Endothelial cell of umbilical vein (primary cell): ENCODE data around the gene TDP1. TPM values are rescaled to one million over a fixed set of nuclear protein-coding genes. Genes with fewer than 3 reads are reported as not detected.

Experiments used
- BruUV-seq: library from RNA; stranded (reverse); fragments of 400-500 nt; replicated peaks from 2 replicates; lab custom pipeline; 2021; lab: Mats Ljungman, UMichigan
- CTCF ChIA-PET: fragments of 300-600, 350-600 bp; sonication (Branson Sonifier 250); formaldehyde crosslinking; loops from one replicate; lab custom pipeline; 2021; ENCODE audit warnings: antibody characterized with exemption, inconsistent platforms; lab: Charles Lee
- POLR2A ChIA-PET: fragments of 300-600, 350-600 bp; sonication (Branson Sonifier 250); formaldehyde crosslinking; loops from one replicate; lab custom pipeline; 2021; ENCODE audit warnings: antibody characterized with exemption, inconsistent platforms; lab: Charles Lee
- DNase-seq: peaks from one replicate; pipeline ENCODE4 v3.0.0-alpha.2; 2011; ENCODE audit warnings: low read depth, low spot score
- FAIRE-seq: peaks from 2 replicates; lab custom pipeline; 2011; peaks lifted over from hg19 to GRCh38; lab: Jason Lieb, UNC
- H2AFZ ChIP-seq: 2 replicates; pipeline ENCODE4 v1.6.0; 2012; ENCODE audit warnings: low read depth, low read length, control low read depth, inconsistent platforms
- H3K27ac ChIP-seq: 2 replicates; pipeline ENCODE4 v1.5.1; 2011; ENCODE audit warnings: low read depth, mild to moderate bottlenecking, control low read depth, low read length, moderate library complexity; ENCODE audit not compliant: insufficient read depth
- H3K27me3 ChIP-seq, 2 experiments: 2 replicates each; pipeline versions ENCODE4 v1.6.0 to v1.6.1; 2011; ENCODE audit warnings: low read length in 2 of 2, mixed read lengths in 1 of 2; ENCODE audit not compliant: control insufficient read depth in 2 of 2, insufficient read depth in 2 of 2
- H3K36me3 ChIP-seq, 2 experiments: 2 replicates in 1 of 2; 3 replicates in 1 of 2; pipeline ENCODE4 v1.5.1; 2011; ENCODE audit warnings: low read length in 2 of 2, mild to moderate bottlenecking in 1 of 2, moderate library complexity in 1 of 2; ENCODE audit not compliant: control insufficient read depth in 2 of 2, insufficient read depth in 2 of 2; ENCODE audit errors: extremely low read depth in 1 of 2
- H3K4me1 ChIP-seq: 3 replicates; pipeline ENCODE4 v1.5.1; 2011; ENCODE audit warnings: mild to moderate bottlenecking, low read length; ENCODE audit not compliant: control insufficient read depth, insufficient read depth; ENCODE audit errors: extremely low read depth
- H3K4me2 ChIP-seq: 2 replicates; pipeline ENCODE4 v1.6.1; 2011; ENCODE audit warnings: low read length, control low read depth, mixed read lengths; ENCODE audit not compliant: insufficient read depth
- H3K4me3 ChIP-seq, 3 experiments: fragments of 200-600 bp in 1 of 3; sonication (generic), shearing (Covaris generic) in 1 of 3; replicated peaks in 1 of 3; 2 replicates each; pipeline ENCODE4 v1.5.1; 2011 to 2016; ENCODE audit warnings: control low read depth in 3 of 3, low read length in 3 of 3, mild to moderate bottlenecking in 2 of 3, inconsistent platforms in 1 of 3, low read depth in 1 of 3, moderate library complexity in 1 of 3; ENCODE audit not compliant: insufficient read depth in 1 of 3
- H3K79me2 ChIP-seq: 2 replicates; pipeline ENCODE4 v1.6.0; 2012; ENCODE audit warnings: low read length, inconsistent platforms; ENCODE audit not compliant: control insufficient read depth, insufficient read depth
- H3K9ac ChIP-seq: replicated peaks from 2 replicates; pipeline ENCODE3; 2011; ENCODE audit warnings: low read length, control low read depth; ENCODE audit not compliant: insufficient read depth; ENCODE audit errors: extremely low read depth
- H3K9me1 ChIP-seq: replicated peaks from 3 replicates; pipeline ENCODE4 v1.6.0; 2011; ENCODE audit warnings: mild to moderate bottlenecking, low read length; ENCODE audit not compliant: control insufficient read depth, insufficient read depth; ENCODE audit errors: extremely low read depth
- H3K9me3 ChIP-seq: replicated peaks from 2 replicates; pipeline ENCODE4 v1.5.1; 2012; ENCODE audit warnings: low read length, inconsistent platforms; ENCODE audit not compliant: control insufficient read depth, insufficient read depth
- H4K20me1 ChIP-seq: replicated peaks from 2 replicates; pipeline ENCODE3; 2011; ENCODE audit warnings: mild to moderate bottlenecking, low read length; ENCODE audit not compliant: control insufficient read depth, insufficient read depth; ENCODE audit errors: extremely low read depth
- EZH2 ChIP-seq: IDR thresholded peaks from 2 replicates; pipeline ENCODE4 v1.6.1; 2012; ENCODE audit warnings: borderline replicate concordance, low read depth, mild to moderate bottlenecking, moderate library complexity, low read length, inconsistent platforms; ENCODE audit not compliant: severe bottlenecking
- FOS ChIP-seq: IDR thresholded peaks from 2 replicates; pipeline ENCODE4 v1.6.1; 2011; ENCODE audit warnings: mild to moderate bottlenecking, low read length, moderate library complexity, borderline replicate concordance; ENCODE audit not compliant: insufficient read depth
- GATA2 ChIP-seq: IDR thresholded peaks from 2 replicates; pipeline ENCODE4 v1.7.0; 2011; ENCODE audit warnings: low read depth, mild to moderate bottlenecking, moderate library complexity, mixed read lengths, low read length; ENCODE audit not compliant: insufficient read length, insufficient read depth
- JUN ChIP-seq: IDR thresholded peaks from 2 replicates; pipeline ENCODE4 v1.6.1; 2011; ENCODE audit warnings: borderline replicate concordance, low read depth; ENCODE audit not compliant: insufficient read length, insufficient read depth
- MAX ChIP-seq: IDR thresholded peaks from 2 replicates; pipeline ENCODE4 v1.6.1; 2011; ENCODE audit not compliant: insufficient read depth, insufficient read length
- MYC ChIP-seq: IDR thresholded peaks from one replicate; pipeline ENCODE4 v1.6.1; 2011; ENCODE audit warnings: mild to moderate bottlenecking, low read depth, low read length
- POLR2A ChIP-seq: IDR thresholded peaks from 2 replicates; pipeline ENCODE4 v1.6.1; 2012; ENCODE audit warnings: low read depth, mild to moderate bottlenecking, control low read depth, low read length
- POLR2AphosphoS5 ChIP-seq: IDR thresholded peaks from 2 replicates; pipeline ENCODE4 v1.6.1; 2012; ENCODE audit warnings: low read depth, mild to moderate bottlenecking, control low read depth, low read length, moderate library complexity; ENCODE audit not compliant: insufficient read depth
- dilution Hi-C: fragments of 300-500 bp; cut with MboI; formaldehyde crosslinking; loops from one replicate; pipeline ENCODE4 v1.15.0; 2019; ENCODE audit warnings: low sequenced_read_pairs; ENCODE audit not compliant: extremely low pct_ligation_motif_present
- intact Hi-C: fragments of 100-400 bp; cut with micrococcal nuclease; formaldehyde crosslinking; loops from one replicate; pipeline ENCODE4 v1.10.0; 2022
- polyA plus RNA-seq, 4 experiments: library from polyadenylated mRNA; depleted of rRNA in 3 of 4; stranded (reverse) in 3 of 4; unstranded in 1 of 4; fragments of >200 nt; gene quantifications; 2 replicates each; pipeline versions ENCODE4 v1.2.1 to v1.2.3, GENCODE V29; 2011 to 2012; ENCODE audit warnings: missing spikeins in 1 of 4
- total RNA-seq: library from RNA; stranded (reverse); gene quantifications from 2 replicates; pipeline ENCODE4 v1.2.3, GENCODE V29; 2021
- TF ChIP-seq, protein P1 (sequence below), 2 donors: IDR thresholded peaks; 1 replicate in 1 of 2; 2 replicates in 1 of 2; pipeline ENCODE4 v1.5.1; 2011; ENCODE audit warnings: low read length in 2 of 2, mild to moderate bottlenecking in 2 of 2, moderate library complexity in 2 of 2, control low read depth in 1 of 2, inconsistent platforms in 1 of 2, low read depth in 1 of 2; ENCODE audit not compliant: insufficient read depth in 1 of 2; ENCODE audit errors: extremely low read depth in 1 of 2

The TDP1 gene
- total and polyA plus RNA-seq, 2 donors (not counting 3 experiments of a cell fraction or from before 2014, with no cell fraction given): 14.1 to 30.5 TPM

GRCh38 chr14:90005441-90005840 lies 49.7 kb downstream of the TDP1 start:
- no peaks in the 10 kb centered on the region for H3K79me2 ChIP-seq
- no peak for DNase-seq
- no peak for FAIRE-seq
- peaks cover 5 to 12% of the 10 kb centered on the region in 2 experiments for H3K36me3 ChIP-seq
- H3K4me2 ChIP-seq: no peak overlapping the region
- no peaks in the 10 kb centered on the region for H3K27me3 ChIP-seq
- H2AFZ ChIP-seq: no peak overlapping the region
- POLR2A ChIA-PET: no interaction called here
- dilution Hi-C loops (no loop called here), intact Hi-C loops (no loop called here)
- no peak overlapping the region for H3K27ac ChIP-seq
- H3K4me3 ChIP-seq: no peak overlapping the region
- no peaks in the 10 kb centered on the region for H3K9me3 ChIP-seq
- H3K4me1 ChIP-seq: no peaks in the 10 kb centered on the region
- CTCF ChIA-PET: no interaction called here
- H3K9ac ChIP-seq: no peak overlapping the region
- H4K20me1 ChIP-seq: no peaks in the 10 kb centered on the region
- no peak for TF ChIP-seq MAX
- no peaks in the 10 kb centered on the region for H3K9me1 ChIP-seq
- BruUV-seq: no TSS peak

DNA sequence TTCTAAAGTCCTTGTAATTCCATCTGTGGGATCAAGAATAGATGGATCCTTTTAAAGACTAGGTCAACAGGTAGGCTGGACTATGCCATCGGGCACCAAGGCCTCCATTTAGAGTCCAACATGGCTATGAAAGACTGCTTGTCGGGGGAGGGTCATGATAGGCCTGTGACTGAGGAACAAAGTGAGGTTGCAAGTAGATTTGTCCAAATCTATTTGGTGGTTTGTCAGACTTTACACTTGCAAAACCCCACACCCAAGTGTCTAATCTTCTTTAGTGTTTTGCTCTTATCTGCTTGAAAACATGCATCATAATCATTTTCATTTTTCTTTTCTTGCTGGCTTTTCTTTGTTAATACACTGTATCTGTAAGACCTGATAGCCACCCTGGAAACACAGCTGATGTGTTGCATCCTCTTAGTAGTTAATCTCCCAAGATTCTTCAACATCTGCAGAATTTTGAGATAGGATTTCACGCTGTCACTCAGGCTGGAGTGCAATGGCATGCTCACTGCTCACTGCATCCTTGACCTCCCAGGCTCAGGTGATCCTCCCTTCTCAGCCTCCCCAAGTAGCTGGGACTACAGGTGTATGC lies 50.3 kb downstream of the TDP1 start:
- no peak overlapping the region for H3K4me3 ChIP-seq
- H3K27ac ChIP-seq: no peak overlapping the region
- FAIRE-seq (no peak), DNase-seq (no peak)
- no peaks in the 10 kb centered on the region for H3K9me3 ChIP-seq
- CTCF ChIA-PET: interaction anchor here (1.3 to 1.5 kb wide), 2 partner anchors 33 to 229 kb away, joined by 5 to 8 read pairs; no protein-coding TSS in a partner anchor
- POLR2A ChIA-PET: no interaction called here
- H3K9ac ChIP-seq: no peak overlapping the region
- intact Hi-C loops: no loop called here
- no peak overlapping the region for H2AFZ ChIP-seq
- no peaks in the 10 kb centered on the region for H3K9me1 ChIP-seq
- H3K36me3 ChIP-seq: peaks cover 5 to 12% of the 10 kb centered on the region in 2 experiments
- dilution Hi-C loops: no loop called here
- BruUV-seq: no TSS peak
- H3K27me3 ChIP-seq: no peaks in the 10 kb centered on the region
- no peak overlapping the region for H3K4me2 ChIP-seq
- no peak for TF ChIP-seq FOS
- TF ChIP-seq POLR2AphosphoS5: no peak
- no peak for TF ChIP-seq MAX
- no peak for TF ChIP-seq EZH2
- no peak for TF ChIP-seq POLR2A
- TF ChIP-seq GATA2: no peak
- no peak for TF ChIP-seq MYC
- TF ChIP-seq, protein P1, sequence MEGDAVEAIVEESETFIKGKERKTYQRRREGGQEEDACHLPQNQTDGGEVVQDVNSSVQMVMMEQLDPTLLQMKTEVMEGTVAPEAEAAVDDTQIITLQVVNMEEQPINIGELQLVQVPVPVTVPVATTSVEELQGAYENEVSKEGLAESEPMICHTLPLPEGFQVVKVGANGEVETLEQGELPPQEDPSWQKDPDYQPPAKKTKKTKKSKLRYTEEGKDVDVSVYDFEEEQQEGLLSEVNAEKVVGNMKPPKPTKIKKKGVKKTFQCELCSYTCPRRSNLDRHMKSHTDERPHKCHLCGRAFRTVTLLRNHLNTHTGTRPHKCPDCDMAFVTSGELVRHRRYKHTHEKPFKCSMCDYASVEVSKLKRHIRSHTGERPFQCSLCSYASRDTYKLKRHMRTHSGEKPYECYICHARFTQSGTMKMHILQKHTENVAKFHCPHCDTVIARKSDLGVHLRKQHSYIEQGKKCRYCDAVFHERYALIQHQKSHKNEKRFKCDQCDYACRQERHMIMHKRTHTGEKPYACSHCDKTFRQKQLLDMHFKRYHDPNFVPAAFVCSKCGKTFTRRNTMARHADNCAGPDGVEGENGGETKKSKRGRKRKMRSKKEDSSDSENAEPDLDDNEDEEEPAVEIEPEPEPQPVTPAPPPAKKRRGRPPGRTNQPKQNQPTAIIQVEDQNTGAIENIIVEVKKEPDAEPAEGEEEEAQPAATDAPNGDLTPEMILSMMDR (IDR thresholded peaks at IDR 0.05; ENCODE audit: extremely low read depth in 1 of 2, insufficient read depth in 1 of 2, low read depth in 1 of 2, low read length in 2 of 2): no peak
- no peak for TF ChIP-seq JUN
- no peaks in the 10 kb centered on the region for H4K20me1 ChIP-seq
- H3K4me1 ChIP-seq: no peaks in the 10 kb centered on the region
- H3K79me2 ChIP-seq: no peaks in the 10 kb centered on the region
